RWPE2 (cell line): ENCODE data around the gene CNOT1.

Experiments used
- ATAC-seq: fragments of 200-7000 bp; cut with Tn5 transposase; 3 replicates; pipeline ENCODE4 v1.9.1; 2021; ENCODE audit warnings: low read depth
- DNase-seq: peaks from one replicate; pipeline ENCODE4 v3.0.0-alpha.2; 2020; ENCODE audit warnings: low spot score
- H3K27ac ChIP-seq: fragments of 450-650 bp; 2 replicates; pipeline ENCODE4 v1.5.1; 2017; ENCODE audit warnings: mild to moderate bottlenecking; ENCODE audit not compliant: poor library complexity, severe bottlenecking
- H3K27me3 ChIP-seq: fragments of 250-450 bp; sonication (Bioruptor Pico); 2 replicates; pipeline ENCODE4 v1.5.1; 2021; ENCODE audit warnings: mild to moderate bottlenecking, moderate library complexity; ENCODE audit not compliant: insufficient read depth, poor library complexity, severe bottlenecking
- H3K36me3 ChIP-seq: fragments of 250-450 bp; sonication (Bioruptor Pico); 2 replicates; pipeline ENCODE4 v1.5.1; 2020; ENCODE audit warnings: low read depth, mild to moderate bottlenecking, moderate library complexity
- H3K4me1 ChIP-seq: fragments of 250-450 bp; sonication (Bioruptor Pico); 2 replicates; pipeline ENCODE4 v1.5.1; 2021; ENCODE audit warnings: mild to moderate bottlenecking, moderate library complexity; ENCODE audit not compliant: insufficient read depth, poor library complexity, severe bottlenecking
- H3K4me3 ChIP-seq: fragments of 250-450 bp; sonication (Bioruptor Pico); 2 replicates; pipeline ENCODE4 v1.5.1; 2021; ENCODE audit warnings: mild to moderate bottlenecking, moderate library complexity; ENCODE audit not compliant: severe bottlenecking
- H3K9me3 ChIP-seq: fragments of 250-450 bp; sonication (Bioruptor Pico); 2 replicates; pipeline ENCODE4 v1.5.1; 2021; ENCODE audit warnings: mild to moderate bottlenecking, moderate library complexity; ENCODE audit not compliant: severe bottlenecking
- CTCF ChIP-seq: fragments of 450-650 bp; IDR thresholded peaks from one replicate; pipeline ENCODE4 v1.5.1; 2017; ENCODE audit warnings: mild to moderate bottlenecking, moderate library complexity; ENCODE audit not compliant: poor library complexity, severe bottlenecking

CNOT1 gene

GRCh38 chr16:58556678-58557077 is 72.9 kb downstream of the CNOT1 start:
- Histone ChIP-seq H3K36me3 (peaks cover 100% of the 10 kb centered on the region), H3K27me3 (no peaks in the 10 kb centered on the region), H3K4me1 (no peaks in the 10 kb centered on the region), H3K4me3 (no peak overlapping the region), H3K27ac (no peak overlapping the region), H3K9me3 (no peaks in the 10 kb centered on the region)
- no peak for ATAC-seq
- no peak for TF ChIP-seq CTCF
- DNase-seq: no peak

- Histone ChIP-seq H3K4me1 (no peaks in the 10 kb centered on the region), H3K9me3 (no peaks in the 10 kb centered on the region), H3K36me3 (peaks cover 100% of the 10 kb centered on the region), H3K27me3 (no peaks in the 10 kb centered on the region), H3K27ac (no peak overlapping the region), H3K4me3 (no peak overlapping the region)
- no peak for DNase-seq
- TF ChIP-seq CTCF: no peak
- ATAC-seq: no peak
Observed at GRCh38 chr16:58551496-58551895, 78.1 kb downstream of the CNOT1 start.

- no peak overlapping the region for H3K4me3 ChIP-seq
- TF ChIP-seq CTCF: no peak
- peaks cover 100% of the 10 kb centered on the region for H3K36me3 ChIP-seq
- H3K27me3 ChIP-seq: no peaks in the 10 kb centered on the region
- no peaks in the 10 kb centered on the region for H3K4me1 ChIP-seq
- no peaks in the 10 kb centered on the region for H3K9me3 ChIP-seq
- DNase-seq: no peak
- no peak for ATAC-seq
- no peak overlapping the region for H3K27ac ChIP-seq
Observed at GRCh38 chr16:58548378-58548777, 81.2 kb downstream of the CNOT1 start.

- no peak for DNase-seq
- no peak overlapping the region for H3K27ac ChIP-seq
Observed at GRCh38 chr16:58543685-58544084, 85.9 kb downstream of the CNOT1 start.

More at GRCh38 chr16:58543685-58544084, 85.9 kb downstream of the CNOT1 start:
- no peak for ATAC-seq
- no peaks in the 10 kb centered on the region for H3K9me3 ChIP-seq
- no peak for TF ChIP-seq CTCF
- H3K27me3 ChIP-seq: no peaks in the 10 kb centered on the region
- no peaks in the 10 kb centered on the region for H3K4me1 ChIP-seq
- H3K4me3 ChIP-seq: no peak overlapping the region
- H3K36me3 ChIP-seq: peaks cover 98% of the 10 kb centered on the region
